Ishikawa (cell line): ENCODE results near the gene CCDC6.

Experiments used
- EP300 ChIP-seq: IDR thresholded peaks from 2 replicates; pipeline ENCODE4 v1.6.1; 2012; ENCODE audit warnings: borderline replicate concordance
- FOXM1 ChIP-seq: IDR thresholded peaks from 2 replicates; pipeline ENCODE4 v1.6.1; 2012; ENCODE audit warnings: low read depth, borderline replicate concordance
- MAX ChIP-seq: IDR thresholded peaks from 2 replicates; pipeline ENCODE4 v1.6.1; 2012
- RAD21 ChIP-seq: IDR thresholded peaks from 2 replicates; pipeline ENCODE4 v1.6.1; 2012; ENCODE audit warnings: low read depth
- TAF1 ChIP-seq: IDR thresholded peaks from 2 replicates; pipeline ENCODE4 v1.6.1; 2012; ENCODE audit warnings: low read depth, mild to moderate bottlenecking
- TF ChIP-seq, protein P1 (sequence below): IDR thresholded peaks from 2 replicates; pipeline ENCODE4 v1.6.1; 2012; ENCODE audit warnings: low read depth, mild to moderate bottlenecking

DNA sequence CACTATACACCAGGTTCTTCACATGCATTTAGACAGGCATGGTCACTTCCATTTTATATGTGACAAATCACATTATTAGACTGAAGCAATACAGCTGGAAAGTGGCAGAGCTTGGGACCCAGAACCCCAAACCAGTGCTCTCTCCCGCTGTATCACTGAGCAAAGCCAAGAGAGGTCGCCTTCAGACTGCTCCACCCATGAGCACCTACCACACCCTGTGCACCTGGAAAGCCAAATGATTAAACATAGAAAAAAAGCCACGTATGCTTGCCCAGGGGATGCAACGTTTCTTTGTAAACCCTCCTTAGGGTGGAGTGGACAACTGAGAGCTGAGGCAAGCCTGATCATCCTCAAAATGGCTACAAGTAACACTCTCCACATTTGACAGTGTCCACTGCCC lies 72.5 kb downstream of the CCDC6 start:
- TF ChIP-seq RAD21 (no peak), FOXM1 (no peak), TAF1 (no peak), EP300 (no peak), MAX (no peak)
- TF ChIP-seq, protein P1, sequence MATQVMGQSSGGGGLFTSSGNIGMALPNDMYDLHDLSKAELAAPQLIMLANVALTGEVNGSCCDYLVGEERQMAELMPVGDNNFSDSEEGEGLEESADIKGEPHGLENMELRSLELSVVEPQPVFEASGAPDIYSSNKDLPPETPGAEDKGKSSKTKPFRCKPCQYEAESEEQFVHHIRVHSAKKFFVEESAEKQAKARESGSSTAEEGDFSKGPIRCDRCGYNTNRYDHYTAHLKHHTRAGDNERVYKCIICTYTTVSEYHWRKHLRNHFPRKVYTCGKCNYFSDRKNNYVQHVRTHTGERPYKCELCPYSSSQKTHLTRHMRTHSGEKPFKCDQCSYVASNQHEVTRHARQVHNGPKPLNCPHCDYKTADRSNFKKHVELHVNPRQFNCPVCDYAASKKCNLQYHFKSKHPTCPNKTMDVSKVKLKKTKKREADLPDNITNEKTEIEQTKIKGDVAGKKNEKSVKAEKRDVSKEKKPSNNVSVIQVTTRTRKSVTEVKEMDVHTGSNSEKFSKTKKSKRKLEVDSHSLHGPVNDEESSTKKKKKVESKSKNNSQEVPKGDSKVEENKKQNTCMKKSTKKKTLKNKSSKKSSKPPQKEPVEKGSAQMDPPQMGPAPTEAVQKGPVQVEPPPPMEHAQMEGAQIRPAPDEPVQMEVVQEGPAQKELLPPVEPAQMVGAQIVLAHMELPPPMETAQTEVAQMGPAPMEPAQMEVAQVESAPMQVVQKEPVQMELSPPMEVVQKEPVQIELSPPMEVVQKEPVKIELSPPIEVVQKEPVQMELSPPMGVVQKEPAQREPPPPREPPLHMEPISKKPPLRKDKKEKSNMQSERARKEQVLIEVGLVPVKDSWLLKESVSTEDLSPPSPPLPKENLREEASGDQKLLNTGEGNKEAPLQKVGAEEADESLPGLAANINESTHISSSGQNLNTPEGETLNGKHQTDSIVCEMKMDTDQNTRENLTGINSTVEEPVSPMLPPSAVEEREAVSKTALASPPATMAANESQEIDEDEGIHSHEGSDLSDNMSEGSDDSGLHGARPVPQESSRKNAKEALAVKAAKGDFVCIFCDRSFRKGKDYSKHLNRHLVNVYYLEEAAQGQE: no peak
